ENCODE results near the gene AP1M2. TPM values are rescaled to one million over a fixed set of nuclear protein-coding genes. Genes with fewer than 3 reads are reported as not detected.

AP1M2 gene
- total RNA-seq, 1 experiment from 2014 or later, result not detected

DNA sequence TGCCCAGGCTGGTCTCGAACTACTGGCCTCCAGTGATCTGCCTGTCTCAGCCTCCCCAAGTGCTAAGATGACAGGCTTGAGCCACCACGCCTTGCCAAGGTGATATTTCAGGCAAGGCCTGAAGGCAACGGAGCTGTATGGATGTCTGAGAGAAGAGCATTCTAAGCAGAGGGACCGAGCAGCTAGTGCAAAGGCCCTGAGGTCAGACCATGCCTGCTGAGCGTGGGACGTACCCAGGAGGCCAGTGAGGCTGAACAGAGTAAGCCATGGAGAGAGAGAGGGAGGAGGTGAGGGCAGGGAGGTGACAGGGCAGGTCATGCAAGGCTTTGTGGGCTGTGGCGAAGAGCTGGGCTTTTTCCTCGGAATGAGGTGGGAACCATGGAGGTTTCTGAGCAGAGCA is 34.9 kb upstream of the AP1M2 start:
- Histone ChIP-seq H2AFZ (ENCODE audit: low read length) (no peak overlapping the region), H4K20me1 (ENCODE audit: insufficient read depth, low read depth, low read length) (0 out of 2 replicates have a peak, but pooled peaks cover 5% of the 10 kb centered on the region), H3K4me2 (ENCODE audit: low read depth, low read length, poor library complexity, severe bottlenecking) (no peak overlapping the region), H3K9me3 (ENCODE audit: low read length) (no peaks in the 10 kb centered on the region), H3K27ac (ENCODE audit: low read length) (no peak overlapping the region), H3K4me1 (ENCODE audit: low read length) (no peaks in the 10 kb centered on the region), H3K9me2 (replicated peaks; ENCODE audit: insufficient read depth, low read length) (no peaks in the 10 kb centered on the region), H3K9ac (ENCODE audit: low read length) (no peak overlapping the region), H3K79me2 (ENCODE audit: low read length) (peaks cover 33% of the 10 kb centered on the region), H3K36me3 (ENCODE audit: insufficient read depth, low read length) (no peaks in the 10 kb centered on the region), H3K4me3 (ENCODE audit: low read length) (no peak overlapping the region), H3K27me3 (ENCODE audit: low read length) (no peaks in the 10 kb centered on the region)
- no peak for DNase-seq

DNA sequence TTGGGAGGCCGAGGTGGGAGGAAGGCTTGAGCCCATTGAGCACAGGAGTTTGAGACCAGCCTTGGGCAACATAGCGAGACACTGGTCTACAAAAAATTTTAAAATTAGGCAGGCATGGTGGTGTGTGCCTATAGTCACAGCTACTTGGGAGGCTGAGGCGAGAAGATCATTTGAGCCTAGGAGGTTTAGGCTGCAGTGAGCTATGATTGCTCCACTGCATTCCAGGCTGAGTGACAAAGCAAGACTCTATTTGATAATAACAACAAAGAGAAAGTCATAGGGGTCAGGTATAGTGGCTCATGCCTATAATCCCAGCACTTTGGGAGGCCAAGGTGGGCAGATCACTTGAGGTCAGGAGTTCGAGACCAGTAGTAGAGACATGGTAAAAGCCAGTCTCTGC is 33.7 kb upstream of the AP1M2 start:
- no peak overlapping the region for H2AFZ ChIP-seq (ENCODE audit: low read length)
- no peak overlapping the region for H3K4me2 ChIP-seq (ENCODE audit: low read depth, low read length, poor library complexity, severe bottlenecking)
- no peaks in the 10 kb centered on the region for H3K27me3 ChIP-seq (ENCODE audit: low read length)
- no peaks in the 10 kb centered on the region for H3K4me1 ChIP-seq (ENCODE audit: low read length)
- no peak overlapping the region for H3K4me3 ChIP-seq (ENCODE audit: low read length)
- H3K36me3 ChIP-seq (ENCODE audit: insufficient read depth, low read length), result no peaks in the 10 kb centered on the region
- H3K9ac ChIP-seq (ENCODE audit: low read length), result no peak overlapping the region
- H3K79me2 ChIP-seq (ENCODE audit: low read length), result peaks cover 37% of the 10 kb centered on the region
- no peaks in the 10 kb centered on the region for H3K9me3 ChIP-seq (ENCODE audit: low read length)
- H3K9me2 ChIP-seq (replicated peaks; ENCODE audit: insufficient read depth, low read length), result no peaks in the 10 kb centered on the region
- DNase-seq, result no peak
- H3K27ac ChIP-seq (ENCODE audit: low read length), result no peak overlapping the region
- H4K20me1 ChIP-seq (ENCODE audit: insufficient read depth, low read depth, low read length), result 0 out of 2 replicates have a peak, but pooled peaks cover 5% of the 10 kb centered on the region

DNA sequence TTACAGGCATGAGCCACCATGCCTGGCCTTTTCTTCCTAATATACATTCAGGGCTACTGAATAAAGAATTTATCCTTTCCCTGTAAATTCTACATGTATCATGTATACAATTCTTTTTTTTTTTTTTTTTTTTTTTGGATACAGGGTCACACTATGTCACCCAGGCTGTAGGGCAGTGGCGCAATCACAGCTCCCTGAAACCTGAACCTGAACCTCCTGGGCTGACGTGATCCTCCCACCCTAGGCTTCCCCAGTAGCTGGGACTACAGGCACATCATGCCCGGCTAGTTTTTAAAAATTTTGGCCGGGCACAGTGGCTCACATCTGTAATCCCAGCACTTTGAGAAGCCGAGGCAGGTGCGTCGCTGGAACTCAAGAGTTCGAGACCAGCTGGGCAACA is 31.7 kb upstream of the AP1M2 start:
- no peak overlapping the region for H3K9ac ChIP-seq (ENCODE audit: low read length)
- no peak overlapping the region for H3K4me3 ChIP-seq (ENCODE audit: low read length)
- H3K9me3 ChIP-seq (ENCODE audit: low read length), result no peaks in the 10 kb centered on the region
- 0 out of 2 replicates have a peak, but pooled peaks cover 5% of the 10 kb centered on the region for H4K20me1 ChIP-seq (ENCODE audit: insufficient read depth, low read depth, low read length)
- H3K79me2 ChIP-seq (ENCODE audit: low read length), result peaks cover 40% of the 10 kb centered on the region
- H3K36me3 ChIP-seq (ENCODE audit: insufficient read depth, low read length), result no peaks in the 10 kb centered on the region
- no peak overlapping the region for H3K27ac ChIP-seq (ENCODE audit: low read length)
- no peak for DNase-seq
- no peaks in the 10 kb centered on the region for H3K27me3 ChIP-seq (ENCODE audit: low read length)
- H3K4me2 ChIP-seq (ENCODE audit: low read depth, low read length, poor library complexity, severe bottlenecking), result no peak overlapping the region
- no peak overlapping the region for H2AFZ ChIP-seq (ENCODE audit: low read length)
- no peaks in the 10 kb centered on the region for H3K9me2 ChIP-seq (replicated peaks; ENCODE audit: insufficient read depth, low read length)
- no peaks in the 10 kb centered on the region for H3K4me1 ChIP-seq (ENCODE audit: low read length)

DNA sequence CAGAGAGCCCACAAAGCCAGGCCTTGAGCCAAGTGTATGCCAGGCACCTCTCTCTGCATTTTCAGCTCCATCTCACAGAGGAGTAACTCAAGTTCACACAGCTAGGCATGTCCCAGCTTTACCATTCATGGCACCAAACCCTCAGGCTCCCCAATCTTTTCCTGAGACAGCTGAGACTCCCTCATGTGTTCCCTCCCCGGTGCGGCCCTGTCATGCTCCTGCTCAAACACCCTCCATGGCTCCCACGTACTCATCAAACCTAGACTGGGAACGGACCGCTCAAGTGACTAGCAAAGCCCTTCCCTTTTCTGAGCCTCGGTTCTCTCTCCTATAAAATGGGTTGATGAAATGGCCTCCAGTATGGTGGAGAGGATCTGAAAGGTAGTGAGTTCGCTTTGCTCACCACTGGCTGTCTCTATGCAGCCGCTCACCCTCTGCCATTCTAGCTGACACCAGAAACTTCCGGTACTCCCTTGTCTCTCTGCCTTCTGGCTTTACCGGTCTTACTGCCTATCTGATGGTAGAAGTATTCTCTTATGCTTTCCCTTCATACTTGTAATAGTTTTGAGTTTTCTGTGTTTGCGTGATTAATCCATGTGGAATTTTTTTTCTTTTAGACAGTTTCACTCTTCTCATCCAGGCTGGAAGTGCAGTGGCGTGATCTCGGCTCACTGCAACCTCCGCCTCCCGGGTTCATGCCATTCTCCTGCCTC is 30.5 kb upstream of the AP1M2 start:
- H3K9ac ChIP-seq (ENCODE audit: low read length), result no peak overlapping the region
- peaks cover 43% of the 10 kb centered on the region for H3K79me2 ChIP-seq (ENCODE audit: low read length)
- no peaks in the 10 kb centered on the region for H3K36me3 ChIP-seq (ENCODE audit: insufficient read depth, low read length)
- no peak overlapping the region for H3K27ac ChIP-seq (ENCODE audit: low read length)
- no peak overlapping the region for H2AFZ ChIP-seq (ENCODE audit: low read length)
- DNase-seq, result no peak
- H3K27me3 ChIP-seq (ENCODE audit: low read length), result no peaks in the 10 kb centered on the region
- no peaks in the 10 kb centered on the region for H3K9me3 ChIP-seq (ENCODE audit: low read length)
- no peak overlapping the region for H3K4me3 ChIP-seq (ENCODE audit: low read length)
- H3K4me1 ChIP-seq (ENCODE audit: low read length), result no peaks in the 10 kb centered on the region
- no peaks in the 10 kb centered on the region for H3K9me2 ChIP-seq (replicated peaks; ENCODE audit: insufficient read depth, low read length)
- 0 out of 2 replicates have a peak, but pooled peaks cover 5% of the 10 kb centered on the region for H4K20me1 ChIP-seq (ENCODE audit: insufficient read depth, low read depth, low read length)
- H3K4me2 ChIP-seq (ENCODE audit: low read depth, low read length, poor library complexity, severe bottlenecking), result no peak overlapping the region

DNA sequence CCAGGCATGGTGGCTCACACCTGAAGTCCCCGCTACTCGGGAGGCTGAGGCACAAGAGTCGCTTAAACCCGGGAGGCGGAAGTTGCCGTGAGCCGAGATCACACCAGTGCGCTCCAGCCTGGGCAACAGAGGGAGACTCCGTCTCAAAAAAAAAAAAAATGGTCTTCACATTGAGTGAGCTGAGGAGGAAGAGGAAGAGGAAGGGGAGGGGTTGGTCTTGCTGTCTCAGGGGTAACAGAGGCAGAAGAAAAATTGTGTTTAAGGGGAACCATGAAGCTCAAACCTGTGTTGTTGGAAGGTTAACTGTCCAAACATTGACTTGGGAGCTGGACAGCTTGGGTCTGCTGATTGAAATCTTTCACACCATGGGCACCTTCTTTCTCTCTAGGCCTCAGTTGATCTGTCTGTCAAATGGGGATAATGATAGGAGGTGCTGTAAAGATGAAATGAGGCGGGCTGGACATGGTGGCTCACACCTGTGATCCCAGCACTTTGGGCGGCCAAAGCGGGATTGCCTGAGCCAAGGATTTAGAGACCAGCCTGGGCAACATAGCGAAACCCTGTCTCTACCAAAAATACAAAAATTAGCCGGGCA is 28.4 kb upstream of the AP1M2 start:
- Histone ChIP-seq H3K4me1 (ENCODE audit: low read length) (no peaks in the 10 kb centered on the region), H3K27ac (ENCODE audit: low read length) (no peak overlapping the region), H3K9ac (ENCODE audit: low read length) (no peak overlapping the region), H3K36me3 (ENCODE audit: insufficient read depth, low read length) (no peaks in the 10 kb centered on the region), H3K9me3 (ENCODE audit: low read length) (no peaks in the 10 kb centered on the region), H2AFZ (ENCODE audit: low read length) (no peak overlapping the region), H4K20me1 (ENCODE audit: insufficient read depth, low read depth, low read length) (0 out of 2 replicates have a peak, but pooled peaks cover 1% of the 10 kb centered on the region), H3K79me2 (ENCODE audit: low read length) (peaks cover 45% of the 10 kb centered on the region), H3K4me2 (ENCODE audit: low read depth, low read length, poor library complexity, severe bottlenecking) (no peak overlapping the region), H3K9me2 (replicated peaks; ENCODE audit: insufficient read depth, low read length) (no peaks in the 10 kb centered on the region), H3K4me3 (ENCODE audit: low read length) (no peak overlapping the region), H3K27me3 (ENCODE audit: low read length) (no peaks in the 10 kb centered on the region)
- DNase-seq, result no peak

GRCh38 chr19:10612499-10613119 is 25.5 kb upstream of the AP1M2 start:
- DNase-seq, result no peak
- no peaks in the 10 kb centered on the region for H3K9me2 ChIP-seq (replicated peaks; ENCODE audit: insufficient read depth, low read length)
- H3K9ac ChIP-seq (ENCODE audit: low read length), result no peak overlapping the region
- H3K4me2 ChIP-seq (ENCODE audit: low read depth, low read length, poor library complexity, severe bottlenecking), result no peak overlapping the region
- H3K4me3 ChIP-seq (ENCODE audit: low read length), result no peak overlapping the region
- no peaks in the 10 kb centered on the region for H3K27me3 ChIP-seq (ENCODE audit: low read length)
- peaks cover 42% of the 10 kb centered on the region for H3K79me2 ChIP-seq (ENCODE audit: low read length)
- no peaks in the 10 kb centered on the region for H3K36me3 ChIP-seq (ENCODE audit: insufficient read depth, low read length)
- H3K4me1 ChIP-seq (ENCODE audit: low read length), result no peaks in the 10 kb centered on the region
- no peaks in the 10 kb centered on the region for H3K9me3 ChIP-seq (ENCODE audit: low read length)
- no peaks in the 10 kb centered on the region for H4K20me1 ChIP-seq (ENCODE audit: insufficient read depth, low read depth, low read length)
- no peak overlapping the region for H3K27ac ChIP-seq (ENCODE audit: low read length)
- no peak overlapping the region for H2AFZ ChIP-seq (ENCODE audit: low read length)

- H3K9me3 ChIP-seq (ENCODE audit: low read length), result no peaks in the 10 kb centered on the region
- no peaks in the 10 kb centered on the region for H3K9me2 ChIP-seq (replicated peaks; ENCODE audit: insufficient read depth, low read length)
- no peaks in the 10 kb centered on the region for H3K4me1 ChIP-seq (ENCODE audit: low read length)
- H3K36me3 ChIP-seq (ENCODE audit: insufficient read depth, low read length), result no peaks in the 10 kb centered on the region
- no peaks in the 10 kb centered on the region for H4K20me1 ChIP-seq (ENCODE audit: insufficient read depth, low read depth, low read length)
- no peak overlapping the region for H3K4me2 ChIP-seq (ENCODE audit: low read depth, low read length, poor library complexity, severe bottlenecking)
- DNase-seq, result no peak
- no peak overlapping the region for H2AFZ ChIP-seq (ENCODE audit: low read length)
- no peak overlapping the region for H3K4me3 ChIP-seq (ENCODE audit: low read length)
- no peaks in the 10 kb centered on the region for H3K27me3 ChIP-seq (ENCODE audit: low read length)
- H3K79me2 ChIP-seq (ENCODE audit: low read length), result peaks cover 41% of the 10 kb centered on the region
- H3K9ac ChIP-seq (ENCODE audit: low read length), result no peak overlapping the region
- no peak overlapping the region for H3K27ac ChIP-seq (ENCODE audit: low read length)
Measured at GRCh38 chr19:10611907-10612306, 24.8 kb upstream of the AP1M2 start.

DNA sequence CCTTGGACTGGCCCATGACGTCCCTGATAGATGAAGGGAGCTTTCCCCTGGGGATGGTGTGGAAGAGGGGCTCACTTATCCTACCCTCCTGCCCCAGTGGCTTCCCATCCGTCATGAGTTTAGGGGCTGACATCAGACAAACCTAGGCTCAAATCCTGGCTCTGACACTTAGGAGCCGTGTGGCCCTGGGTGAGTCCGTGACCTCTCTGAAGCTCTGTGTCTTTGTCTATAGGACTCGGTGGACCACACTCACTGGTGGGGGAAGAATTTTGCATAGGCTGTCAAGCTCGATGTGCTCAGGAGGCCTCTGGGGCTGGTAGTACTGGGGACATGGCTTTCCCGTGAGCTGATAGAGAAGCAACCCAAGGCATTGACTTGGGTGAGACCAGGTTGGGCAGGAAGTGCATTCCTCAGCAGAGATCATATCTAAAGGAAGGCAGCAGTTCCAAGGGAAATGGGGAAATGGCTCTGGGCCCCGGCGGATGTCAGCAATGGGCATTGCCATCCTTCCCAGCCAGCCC is 17.4 kb upstream of the AP1M2 start:
- Histone ChIP-seq H3K79me2 (ENCODE audit: low read length) (peaks cover 34% of the 10 kb centered on the region), H3K9ac (ENCODE audit: low read length) (peak overlapping the region; percentile 95), H3K27ac (ENCODE audit: low read length) (peak overlapping the region; percentile 91), H3K9me2 (replicated peaks; ENCODE audit: insufficient read depth, low read length) (no peaks in the 10 kb centered on the region), H3K4me1 (ENCODE audit: low read length) (peaks cover 22% of the 10 kb centered on the region), H3K27me3 (ENCODE audit: low read length) (no peaks in the 10 kb centered on the region), H3K36me3 (ENCODE audit: insufficient read depth, low read length) (no peaks in the 10 kb centered on the region), H3K4me3 (ENCODE audit: low read length) (peak overlapping the region; percentile 76), H3K9me3 (ENCODE audit: low read length) (no peaks in the 10 kb centered on the region), H3K4me2 (ENCODE audit: low read depth, low read length, poor library complexity, severe bottlenecking) (peak overlapping the region; percentile 69), H4K20me1 (ENCODE audit: insufficient read depth, low read depth, low read length) (no peaks in the 10 kb centered on the region), H2AFZ (ENCODE audit: low read length) (no peak overlapping the region)
- peak; percentile 84 for DNase-seq

Measured in Karpas-422 (cell line).